ENCODE results near the gene ATP10D.
"Not testable (repeated sequence)": the region's sequence is repeated elsewhere in the genome, so short reads cannot be mapped to it uniquely, and the experiment has no call there.

Gene ATP10D

GRCh38 chr4:47534772-47535171 lies 49.7 kb downstream of the ATP10D start:
- WGBS, 2 experiments (ENCODE audit: insufficient coverage in 2 of 2), result no CpG with 5 or more reads among the region's 1 CpG
- no peak overlapping the region for H3K27ac ChIP-seq (ENCODE audit: low read depth, low read length, severe bottlenecking)

GRCh38 chr4:47535567-47536147 lies 50.6 kb downstream of the ATP10D start:
- H3K36me3 ChIP-seq (ENCODE audit: control insufficient read depth, insufficient read depth, low read length), result peaks cover 6% of the 10 kb centered on the region
- H3K9me3 ChIP-seq (ENCODE audit: control insufficient read depth, low read length), result no peaks in the 10 kb centered on the region
- no peak overlapping the region for H3K4me3 ChIP-seq (ENCODE audit: extremely low read depth, insufficient read depth, low read length, poor library complexity, severe bottlenecking)
- 70 to 100% methylated on average over 2 of the region's 5 CpGs for WGBS, 2 experiments (ENCODE audit: insufficient coverage in 2 of 2)
- no peak overlapping the region for H3K27ac ChIP-seq (ENCODE audit: low read depth, low read length, severe bottlenecking)
- peaks cover 18% of the 10 kb centered on the region for H3K4me1 ChIP-seq (ENCODE audit: control insufficient read depth, insufficient read depth, low read length, poor library complexity, severe bottlenecking)

More at GRCh38 chr4:47534772-47535171, 49.7 kb downstream of the ATP10D start:
- Histone ChIP-seq H3K9me3 (ENCODE audit: control insufficient read depth, low read length) (no peaks in the 10 kb centered on the region), H3K4me3 (ENCODE audit: extremely low read depth, insufficient read depth, low read length, poor library complexity, severe bottlenecking) (no peak overlapping the region), H3K4me1 (ENCODE audit: control insufficient read depth, insufficient read depth, low read length, poor library complexity, severe bottlenecking) (peaks cover 23% of the 10 kb centered on the region), H3K36me3 (ENCODE audit: control insufficient read depth, insufficient read depth, low read length) (peaks cover 6% of the 10 kb centered on the region)

GRCh38 chr4:47536966-47537365 lies 51.9 kb downstream of the ATP10D start:
- no peaks in the 10 kb centered on the region for H3K9me3 ChIP-seq (ENCODE audit: control insufficient read depth, low read length)
- H3K4me1 ChIP-seq (ENCODE audit: control insufficient read depth, insufficient read depth, low read length, poor library complexity, severe bottlenecking), result peaks cover 12% of the 10 kb centered on the region
- WGBS, 2 experiments (ENCODE audit: insufficient coverage in 2 of 2), result no CpG with 5 or more reads among the region's 1 CpG
- peaks cover 6% of the 10 kb centered on the region for H3K36me3 ChIP-seq (ENCODE audit: control insufficient read depth, insufficient read depth, low read length)
- H3K4me3 ChIP-seq (ENCODE audit: extremely low read depth, insufficient read depth, low read length, poor library complexity, severe bottlenecking), result no peak overlapping the region
- no peak overlapping the region for H3K27ac ChIP-seq (ENCODE audit: low read depth, low read length, severe bottlenecking)

DNA sequence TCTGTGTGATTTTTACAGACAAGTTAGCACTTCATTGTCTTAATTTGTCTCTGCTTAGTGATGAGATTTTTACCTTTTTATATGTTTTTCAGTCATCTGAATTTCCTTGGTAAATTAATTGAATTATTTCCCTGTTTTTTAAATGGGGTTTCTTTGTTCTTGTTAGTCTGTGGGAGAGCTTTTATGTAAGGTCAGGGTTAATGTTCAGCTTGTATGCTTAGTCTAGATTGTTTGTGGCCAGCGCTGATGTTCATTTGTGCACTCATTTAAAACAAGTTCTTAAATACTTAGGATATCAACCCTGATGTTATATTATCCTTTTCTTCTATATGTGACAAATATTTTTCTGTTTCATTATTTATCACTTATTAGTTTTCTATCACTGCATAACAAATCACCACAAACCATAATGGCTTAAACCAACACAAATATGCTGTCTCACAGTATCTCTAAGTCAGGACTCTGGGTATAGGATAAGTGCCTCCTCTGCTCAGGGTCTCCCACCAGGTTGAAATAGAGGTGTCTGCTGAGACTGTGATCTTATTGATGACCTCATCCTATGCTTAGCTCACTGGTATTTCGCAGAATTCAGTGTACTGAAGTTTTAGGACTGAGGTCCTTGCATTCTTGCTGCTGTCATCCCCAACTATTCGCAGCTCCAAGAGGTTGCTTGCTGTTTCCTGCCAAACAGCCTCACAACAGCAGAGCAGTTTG lies 53.2 kb downstream of the ATP10D start:
- Histone ChIP-seq H3K9me3 (ENCODE audit: control insufficient read depth, low read length) (no peaks in the 10 kb centered on the region), H3K4me3 (ENCODE audit: extremely low read depth, insufficient read depth, low read length, poor library complexity, severe bottlenecking) (no peak overlapping the region), H3K36me3 (ENCODE audit: control insufficient read depth, insufficient read depth, low read length) (peaks cover 6% of the 10 kb centered on the region), H3K27ac (ENCODE audit: low read depth, low read length, severe bottlenecking) (no peak overlapping the region), H3K4me1 (ENCODE audit: control insufficient read depth, insufficient read depth, low read length, poor library complexity, severe bottlenecking) (peaks cover 9% of the 10 kb centered on the region)
- 82 to 88% methylated on average over 1 of the region's 3 CpGs for WGBS, 2 experiments (ENCODE audit: insufficient coverage in 2 of 2)

- Histone ChIP-seq H3K27ac (ENCODE audit: low read depth, low read length, severe bottlenecking) (no peak overlapping the region), H3K9me3 (ENCODE audit: control insufficient read depth, low read length) (no peaks in the 10 kb centered on the region), H3K36me3 (ENCODE audit: control insufficient read depth, insufficient read depth, low read length) (peaks cover 6% of the 10 kb centered on the region), H3K4me3 (ENCODE audit: extremely low read depth, insufficient read depth, low read length, poor library complexity, severe bottlenecking) (no peak overlapping the region), H3K4me1 (ENCODE audit: control insufficient read depth, insufficient read depth, low read length, poor library complexity, severe bottlenecking) (peaks cover 9% of the 10 kb centered on the region)
- WGBS, 2 experiments (ENCODE audit: insufficient coverage in 2 of 2), result 77 to 100% methylated on average over 1 to 2 of the region's 2 CpGs
These were observed 53.7 kb downstream of the ATP10D start for GRCh38 chr4:47538825-47539154.

DNA sequence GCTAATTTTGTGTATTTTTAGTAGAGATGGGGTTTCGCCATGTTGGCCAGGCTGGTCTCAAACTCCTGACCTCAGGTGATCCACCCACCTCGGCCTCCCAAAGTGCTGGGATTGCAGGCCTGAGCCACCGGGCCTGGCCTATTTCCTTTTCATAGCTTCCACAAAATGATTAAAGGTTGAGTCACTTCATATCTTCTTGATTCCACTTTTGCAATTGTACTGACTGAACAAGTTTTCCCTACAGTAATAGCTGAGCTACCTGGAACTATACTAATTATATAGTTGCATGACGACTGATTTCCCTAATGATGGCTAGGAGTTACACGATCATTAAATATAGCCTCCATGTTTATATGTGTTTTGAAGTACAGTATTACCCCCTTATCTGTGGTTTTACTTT lies 57.6 kb downstream of the ATP10D start:
- H3K4me1 ChIP-seq (ENCODE audit: control insufficient read depth, insufficient read depth, low read length, poor library complexity, severe bottlenecking); H3K27ac ChIP-seq (ENCODE audit: low read depth, low read length, severe bottlenecking); H3K36me3 ChIP-seq (ENCODE audit: control insufficient read depth, insufficient read depth, low read length); H3K9me3 ChIP-seq (ENCODE audit: control insufficient read depth, low read length); H3K4me3 ChIP-seq (ENCODE audit: extremely low read depth, insufficient read depth, low read length, poor library complexity, severe bottlenecking): not testable (repeated sequence)
- 79 to 100% methylated on average over 2 of the region's 5 CpGs for WGBS, 2 experiments (ENCODE audit: insufficient coverage in 2 of 2)

DNA sequence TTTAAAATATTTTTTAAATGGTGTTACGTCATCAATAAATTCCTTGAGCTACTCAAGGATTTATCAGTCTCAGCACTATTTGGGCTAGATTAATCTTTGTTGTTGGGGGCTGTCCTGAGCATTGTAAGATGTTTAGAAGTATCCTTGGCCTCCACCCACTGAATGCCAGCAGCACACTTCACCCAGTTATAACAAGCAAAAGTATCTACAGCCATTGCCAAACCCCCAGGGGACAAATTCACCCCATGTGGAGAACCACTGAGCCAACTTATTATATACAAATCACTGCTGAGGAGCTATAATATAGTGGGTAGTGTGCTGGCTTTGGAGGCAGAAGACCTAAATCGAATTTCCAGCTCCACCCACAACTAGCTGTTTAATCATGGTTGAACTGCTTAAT lies 58.3 kb downstream of the ATP10D start:
- WGBS, 2 experiments (ENCODE audit: insufficient coverage in 2 of 2), result 100% methylated on average over 1 of the region's 2 CpGs; no CpG with 5 or more reads in 1 of the 2 experiments

DNA sequence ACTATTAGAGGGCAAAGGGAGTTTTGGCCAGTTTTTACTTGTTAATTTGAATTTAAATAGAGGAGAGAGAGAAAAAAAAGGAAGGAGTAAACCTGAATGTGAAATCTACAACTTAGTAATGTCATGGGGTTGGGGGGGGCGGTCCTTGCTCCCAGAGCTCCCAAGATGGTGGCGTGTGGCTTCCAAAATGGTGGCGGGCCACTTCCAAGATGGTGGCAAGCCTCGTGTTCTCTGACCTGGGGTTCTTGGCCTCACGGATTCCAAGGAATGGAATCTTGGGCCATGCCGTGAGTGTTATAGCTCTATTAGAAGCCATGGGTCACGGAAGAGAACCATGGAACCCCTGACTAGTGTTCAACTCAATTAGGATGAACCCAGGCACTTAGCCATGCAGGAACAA lies 65.3 kb downstream of the ATP10D start:
- not testable (repeated sequence) for H3K4me1 ChIP-seq (ENCODE audit: control insufficient read depth, insufficient read depth, low read length, poor library complexity, severe bottlenecking); H3K9me3 ChIP-seq (ENCODE audit: control insufficient read depth, low read length); H3K27ac ChIP-seq (ENCODE audit: low read depth, low read length, severe bottlenecking); H3K36me3 ChIP-seq (ENCODE audit: control insufficient read depth, insufficient read depth, low read length); H3K4me3 ChIP-seq (ENCODE audit: extremely low read depth, insufficient read depth, low read length, poor library complexity, severe bottlenecking)
- 89 to 97% methylated on average over 6 of the region's 7 CpGs for WGBS, 2 experiments (ENCODE audit: insufficient coverage in 2 of 2)

More for the DNA sequence above, 58.3 kb downstream of the ATP10D start:
- no peak overlapping the region for H3K4me3 ChIP-seq (ENCODE audit: extremely low read depth, insufficient read depth, low read length, poor library complexity, severe bottlenecking)
- H3K36me3 ChIP-seq (ENCODE audit: control insufficient read depth, insufficient read depth, low read length), result peaks cover 7% of the 10 kb centered on the region
- no peak overlapping the region for H3K27ac ChIP-seq (ENCODE audit: low read depth, low read length, severe bottlenecking)
- peaks cover 7% of the 10 kb centered on the region for H3K4me1 ChIP-seq (ENCODE audit: control insufficient read depth, insufficient read depth, low read length, poor library complexity, severe bottlenecking)
- H3K9me3 ChIP-seq (ENCODE audit: control insufficient read depth, low read length), result no peaks in the 10 kb centered on the region

DNA sequence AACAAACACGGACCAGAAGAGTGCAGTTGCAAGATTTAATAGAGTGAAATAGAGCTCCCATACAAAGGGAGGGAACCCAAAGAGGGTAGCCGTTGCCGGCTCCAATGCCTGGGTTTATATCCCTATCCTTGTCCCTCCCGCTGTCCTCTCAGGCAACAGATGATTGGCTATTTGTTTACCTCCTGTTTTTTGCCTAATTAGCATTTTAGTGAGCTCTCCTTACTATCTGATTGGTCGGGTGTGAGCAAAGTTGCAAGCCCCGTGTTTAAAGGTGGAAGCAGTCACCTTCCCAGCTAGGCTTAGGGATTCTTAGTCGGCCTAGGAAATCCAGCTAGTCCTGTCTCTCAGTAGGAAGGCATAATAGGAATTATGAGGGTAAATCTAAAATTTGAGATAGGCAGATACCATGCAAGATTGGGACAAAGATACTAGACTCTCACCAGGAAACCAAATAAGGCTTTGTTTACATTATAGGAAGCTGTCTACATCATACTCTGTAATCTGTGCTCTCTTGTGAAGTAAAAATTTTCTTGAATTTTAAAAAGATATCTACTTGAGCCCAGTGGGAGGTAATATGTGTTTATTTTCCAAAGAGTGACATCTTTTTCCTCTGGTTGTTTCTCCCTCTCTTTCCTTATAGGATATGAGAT lies 65.9 kb downstream of the ATP10D start:
- Histone ChIP-seq H3K9me3 (ENCODE audit: control insufficient read depth, low read length) (no peaks in the 10 kb centered on the region), H3K4me1 (ENCODE audit: control insufficient read depth, insufficient read depth, low read length, poor library complexity, severe bottlenecking) (no peaks in the 10 kb centered on the region), H3K27ac (ENCODE audit: low read depth, low read length, severe bottlenecking) (no peak overlapping the region), H3K4me3 (ENCODE audit: extremely low read depth, insufficient read depth, low read length, poor library complexity, severe bottlenecking) (no peak overlapping the region), H3K36me3 (ENCODE audit: control insufficient read depth, insufficient read depth, low read length) (peaks cover 7% of the 10 kb centered on the region)
- WGBS, 2 experiments (ENCODE audit: insufficient coverage in 2 of 2), result 88 to 97% methylated on average over 6 to 7 of the region's 7 CpGs

- H3K4me1 ChIP-seq (ENCODE audit: control insufficient read depth, insufficient read depth, low read length, poor library complexity, severe bottlenecking), result no peaks in the 10 kb centered on the region
- no peak overlapping the region for H3K4me3 ChIP-seq (ENCODE audit: extremely low read depth, insufficient read depth, low read length, poor library complexity, severe bottlenecking)
- H3K36me3 ChIP-seq (ENCODE audit: control insufficient read depth, insufficient read depth, low read length), result peaks cover 3% of the 10 kb centered on the region
- no peaks in the 10 kb centered on the region for H3K9me3 ChIP-seq (ENCODE audit: control insufficient read depth, low read length)
- no peak overlapping the region for H3K27ac ChIP-seq (ENCODE audit: low read depth, low read length, severe bottlenecking)
These were observed 66.6 kb downstream of the ATP10D start for GRCh38 chr4:47551682-47552081.
